Measurements from ENCODE around the gene FILIP1L.
"Not testable (repeated sequence)": the region's sequence is repeated elsewhere in the genome, so short reads cannot be mapped to it uniquely, and the experiment has no call there.

The FILIP1L gene

DNA sequence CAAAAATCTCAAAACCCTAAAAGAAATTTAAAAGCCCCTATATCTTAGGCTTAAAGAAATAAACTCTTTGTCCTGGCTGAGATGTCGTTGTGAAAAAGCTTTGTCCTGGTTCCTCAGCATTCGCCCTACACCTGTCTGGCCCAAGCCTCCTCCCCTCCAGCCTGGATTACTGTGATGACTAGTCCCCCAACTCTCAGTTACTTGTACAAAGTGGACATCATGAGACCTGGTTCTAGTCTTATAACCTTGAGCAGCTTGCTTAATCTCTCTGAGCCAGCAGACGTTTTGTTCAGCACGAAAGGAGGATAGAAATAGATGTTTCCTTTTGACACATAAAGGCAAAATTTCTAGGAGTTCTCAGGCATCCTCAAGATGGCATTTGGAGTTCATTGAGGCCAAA is 51.6 kb downstream of the FILIP1L start:
- TF ChIP-seq, protein P1, sequence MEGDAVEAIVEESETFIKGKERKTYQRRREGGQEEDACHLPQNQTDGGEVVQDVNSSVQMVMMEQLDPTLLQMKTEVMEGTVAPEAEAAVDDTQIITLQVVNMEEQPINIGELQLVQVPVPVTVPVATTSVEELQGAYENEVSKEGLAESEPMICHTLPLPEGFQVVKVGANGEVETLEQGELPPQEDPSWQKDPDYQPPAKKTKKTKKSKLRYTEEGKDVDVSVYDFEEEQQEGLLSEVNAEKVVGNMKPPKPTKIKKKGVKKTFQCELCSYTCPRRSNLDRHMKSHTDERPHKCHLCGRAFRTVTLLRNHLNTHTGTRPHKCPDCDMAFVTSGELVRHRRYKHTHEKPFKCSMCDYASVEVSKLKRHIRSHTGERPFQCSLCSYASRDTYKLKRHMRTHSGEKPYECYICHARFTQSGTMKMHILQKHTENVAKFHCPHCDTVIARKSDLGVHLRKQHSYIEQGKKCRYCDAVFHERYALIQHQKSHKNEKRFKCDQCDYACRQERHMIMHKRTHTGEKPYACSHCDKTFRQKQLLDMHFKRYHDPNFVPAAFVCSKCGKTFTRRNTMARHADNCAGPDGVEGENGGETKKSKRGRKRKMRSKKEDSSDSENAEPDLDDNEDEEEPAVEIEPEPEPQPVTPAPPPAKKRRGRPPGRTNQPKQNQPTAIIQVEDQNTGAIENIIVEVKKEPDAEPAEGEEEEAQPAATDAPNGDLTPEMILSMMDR (IDR thresholded peaks at IDR 0.05; ENCODE audit: low read depth, low read length), result no peak
- DNase-seq (ENCODE audit: extremely low read depth, low read depth), result no peak

DNA sequence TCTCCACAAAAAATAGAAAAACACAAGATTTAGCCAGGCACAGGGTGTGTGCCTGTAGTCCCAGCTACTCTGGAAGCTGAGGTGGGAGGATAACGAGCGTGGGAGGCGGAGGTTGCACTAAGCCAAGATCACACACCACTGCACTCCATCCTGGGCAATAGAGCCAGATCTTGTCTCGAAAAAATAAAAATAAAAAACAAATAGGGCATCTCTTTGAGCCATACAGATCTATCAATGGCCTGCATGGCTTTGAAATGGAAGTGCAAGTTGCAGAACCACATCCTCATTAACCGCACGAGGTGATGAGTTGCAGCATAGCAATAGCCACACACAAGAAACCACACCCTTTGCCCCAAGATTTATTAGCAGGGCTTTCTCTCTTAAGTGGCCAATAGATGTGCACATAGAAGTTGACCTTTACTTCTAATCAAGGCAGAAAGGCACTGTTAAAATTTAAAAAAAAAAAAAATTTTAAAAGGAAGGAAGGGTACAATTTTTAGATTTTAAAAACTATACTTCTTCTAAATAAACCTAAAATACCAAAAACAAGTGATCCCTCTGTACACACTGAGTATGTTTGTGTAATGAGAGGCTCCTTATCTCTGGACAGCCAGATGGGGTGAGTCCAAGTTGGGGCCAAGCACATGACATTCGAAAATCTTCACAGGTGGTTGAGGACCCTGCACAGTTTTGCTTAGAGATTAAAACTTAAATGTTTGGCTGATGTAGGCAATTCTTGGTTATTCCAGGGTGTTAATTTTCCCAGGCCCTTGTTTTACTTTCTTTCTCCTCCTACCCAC is 53.4 kb downstream of the FILIP1L start:
- no peak for DNase-seq (ENCODE audit: extremely low read depth, low read depth)
- TF ChIP-seq, protein P1 (IDR thresholded peaks at IDR 0.05; ENCODE audit: low read depth, low read length), result no peak

GRCh38 chr3:100059472-100059871 is 54.8 kb downstream of the FILIP1L start:
- TF ChIP-seq, protein P1 (IDR thresholded peaks at IDR 0.05; ENCODE audit: low read depth, low read length), result no peak
- DNase-seq (ENCODE audit: extremely low read depth, low read depth), result no peak

GRCh38 chr3:100057716-100058575 is 56.4 kb downstream of the FILIP1L start:
- TF ChIP-seq, protein P1 (IDR thresholded peaks at IDR 0.05; ENCODE audit: low read depth, low read length), result no peak; the same call in 1 of the 2 replicates
- no peak for DNase-seq (ENCODE audit: extremely low read depth, low read depth)

- TF ChIP-seq, protein P1 (IDR thresholded peaks at IDR 0.05; ENCODE audit: low read depth, low read length), result no peak
- DNase-seq (ENCODE audit: extremely low read depth, low read depth), result no peak
Observed at GRCh38 chr3:100053951-100054620, 60.2 kb downstream of the FILIP1L start.

DNA sequence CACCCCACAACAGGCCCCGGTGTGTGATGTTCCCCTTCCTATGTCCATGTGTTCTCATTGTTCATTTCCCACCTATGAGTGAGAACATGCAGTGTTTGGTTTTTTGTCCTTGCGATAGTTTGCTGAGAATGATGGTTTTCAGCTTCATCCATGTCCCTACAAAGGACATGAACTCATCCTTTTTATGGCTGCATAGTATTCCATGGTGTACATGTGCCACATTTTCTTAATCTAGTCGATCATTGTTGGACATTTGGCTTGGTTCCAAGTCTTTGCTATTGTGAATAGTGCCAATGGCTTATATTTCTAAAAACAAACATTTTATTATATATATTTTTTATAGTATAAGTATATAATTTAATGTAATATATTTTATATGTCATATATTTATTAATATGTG is 62.8 kb downstream of the FILIP1L start:
- DNase-seq (ENCODE audit: extremely low read depth, low read depth), result not testable (repeated sequence)

- TF ChIP-seq, protein P1 (IDR thresholded peaks at IDR 0.05; ENCODE audit: low read depth, low read length), result no peak
- DNase-seq (ENCODE audit: extremely low read depth, low read depth), result no peak
Observed at GRCh38 chr3:100048248-100048647, 66.1 kb downstream of the FILIP1L start.
